HEK293 (cell line): ENCODE data around the gene DGCR6L.

Experiments
- MYNN ChIP-seq: fragments of 450-650 bp; formaldehyde crosslinking; IDR thresholded peaks from 2 replicates; pipeline ENCODE4 v1.5.1; 2016; ENCODE audit warnings: missing biosample characterization, missing genetic modification characterization, borderline replicate concordance
- WT1 ChIP-seq: fragments of 450-650 bp; formaldehyde crosslinking; IDR thresholded peaks from 2 replicates; pipeline ENCODE4 v1.5.1; 2016; ENCODE audit warnings: missing biosample characterization, missing genetic modification characterization
- ZBTB8A ChIP-seq: fragments of 450-650 bp; formaldehyde crosslinking; IDR thresholded peaks from 2 replicates; pipeline ENCODE4 v1.5.1; 2016; ENCODE audit warnings: missing biosample characterization, missing genetic modification characterization
- ZFHX2 ChIP-seq: fragments of 450-650 bp; formaldehyde crosslinking; conservative IDR thresholded peaks from 2 replicates; pipeline ENCODE4 v1.5.1; 2016; ENCODE audit warnings: missing biosample characterization, missing genetic modification characterization
- ZNF140 ChIP-seq: fragments of 450-650 bp; formaldehyde crosslinking; IDR thresholded peaks from 2 replicates; pipeline ENCODE4 v1.5.1; 2016; ENCODE audit warnings: missing biosample characterization, missing genetic modification characterization
- ZNF175 ChIP-seq: fragments of 450-650 bp; formaldehyde crosslinking; IDR thresholded peaks from 2 replicates; pipeline ENCODE4 v1.5.1; 2016; ENCODE audit warnings: missing biosample characterization, missing genetic modification characterization
- ZNF23 ChIP-seq: fragments of 450-650 bp; formaldehyde crosslinking; IDR thresholded peaks from 2 replicates; pipeline ENCODE4 v1.5.1; 2016; ENCODE audit warnings: missing biosample characterization, missing genetic modification characterization, borderline replicate concordance
- ZNF266 ChIP-seq: fragments of 450-650 bp; formaldehyde crosslinking; IDR thresholded peaks from 2 replicates; pipeline ENCODE4 v1.5.1; 2016; ENCODE audit warnings: missing biosample characterization, missing genetic modification characterization, low read depth
- ZNF510 ChIP-seq: fragments of 450-650 bp; formaldehyde crosslinking; IDR thresholded peaks from 2 replicates; pipeline ENCODE4 v1.5.1; 2018; ENCODE audit warnings: mild to moderate bottlenecking, missing genetic modification characterization, missing biosample characterization; ENCODE audit not compliant: insufficient replicate concordance
- ZNF555 ChIP-seq: fragments of 450-650 bp; formaldehyde crosslinking; conservative IDR thresholded peaks from 2 replicates; pipeline ENCODE4 v1.5.1; 2017; ENCODE audit warnings: missing biosample characterization, mild to moderate bottlenecking, missing genetic modification characterization, inconsistent platforms
- TF ChIP-seq, protein P1 (sequence below): IDR thresholded peaks from 2 replicates; pipeline ENCODE4 v1.6.1; 2011; ENCODE audit warnings: mild to moderate bottlenecking, low read depth, low read length, borderline replicate concordance
- TF ChIP-seq, protein P2 (sequence below): fragments of 450-650 bp; formaldehyde crosslinking; IDR thresholded peaks from 2 replicates; pipeline ENCODE4 v1.5.1; 2016; ENCODE audit warnings: missing biosample characterization, missing genetic modification characterization
- TF ChIP-seq, protein P3 (sequence below): fragments of 450-650 bp; formaldehyde crosslinking; IDR thresholded peaks from 2 replicates; pipeline ENCODE4 v1.5.1; 2016; ENCODE audit warnings: missing biosample characterization, missing genetic modification characterization
- TF ChIP-seq, protein P4 (sequence below): fragments of 450-650 bp; formaldehyde crosslinking; IDR thresholded peaks from 2 replicates; pipeline ENCODE4 v1.5.1; 2016; ENCODE audit warnings: missing biosample characterization, missing genetic modification characterization

DNA sequence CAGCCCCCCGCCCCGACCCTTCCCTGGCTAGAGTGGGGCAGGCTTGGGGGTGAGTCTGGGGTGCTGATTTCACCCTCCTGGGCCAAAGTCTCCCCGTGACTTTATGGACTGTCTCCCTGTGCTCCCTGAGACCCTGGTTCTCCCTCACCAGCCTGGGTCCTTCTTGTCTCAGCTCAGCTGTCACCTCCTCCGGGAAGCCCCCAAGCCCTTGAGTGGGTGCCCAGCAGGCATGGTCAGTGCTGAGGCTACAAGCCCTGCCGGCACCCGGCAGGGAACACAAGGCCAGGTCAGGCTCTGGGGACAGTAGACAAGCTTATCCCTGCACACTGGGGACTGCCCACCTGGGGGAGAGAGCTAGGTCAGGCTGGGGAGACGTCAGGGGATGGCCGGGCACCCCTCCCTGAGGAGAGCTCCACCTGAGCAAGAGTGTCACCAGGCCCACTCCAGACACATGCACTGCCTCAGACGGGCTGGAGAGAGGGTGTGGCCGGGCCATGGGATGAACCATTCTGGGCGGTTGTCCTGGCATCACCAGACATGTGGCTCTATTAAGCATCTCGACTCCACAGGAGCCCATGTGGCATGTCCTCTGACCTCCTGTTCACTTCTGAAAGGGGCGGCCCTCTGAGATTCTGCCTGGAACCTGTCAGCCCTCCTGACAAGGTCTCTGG lies 29.1 kb downstream of the DGCR6L start:
- no peak for TF ChIP-seq MYNN (tag by site-specific recombination)
- TF ChIP-seq ZNF266 (tag by site-specific recombination), result no peak
- TF ChIP-seq, protein P1, sequence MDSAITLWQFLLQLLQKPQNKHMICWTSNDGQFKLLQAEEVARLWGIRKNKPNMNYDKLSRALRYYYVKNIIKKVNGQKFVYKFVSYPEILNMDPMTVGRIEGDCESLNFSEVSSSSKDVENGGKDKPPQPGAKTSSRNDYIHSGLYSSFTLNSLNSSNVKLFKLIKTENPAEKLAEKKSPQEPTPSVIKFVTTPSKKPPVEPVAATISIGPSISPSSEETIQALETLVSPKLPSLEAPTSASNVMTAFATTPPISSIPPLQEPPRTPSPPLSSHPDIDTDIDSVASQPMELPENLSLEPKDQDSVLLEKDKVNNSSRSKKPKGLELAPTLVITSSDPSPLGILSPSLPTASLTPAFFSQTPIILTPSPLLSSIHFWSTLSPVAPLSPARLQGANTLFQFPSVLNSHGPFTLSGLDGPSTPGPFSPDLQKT, result no peak
- no peak for TF ChIP-seq ZBTB8A (tag by site-specific recombination)
- TF ChIP-seq ZFHX2, result no peak
- no peak for TF ChIP-seq WT1 (tag by site-specific recombination)
- TF ChIP-seq, protein P2, sequence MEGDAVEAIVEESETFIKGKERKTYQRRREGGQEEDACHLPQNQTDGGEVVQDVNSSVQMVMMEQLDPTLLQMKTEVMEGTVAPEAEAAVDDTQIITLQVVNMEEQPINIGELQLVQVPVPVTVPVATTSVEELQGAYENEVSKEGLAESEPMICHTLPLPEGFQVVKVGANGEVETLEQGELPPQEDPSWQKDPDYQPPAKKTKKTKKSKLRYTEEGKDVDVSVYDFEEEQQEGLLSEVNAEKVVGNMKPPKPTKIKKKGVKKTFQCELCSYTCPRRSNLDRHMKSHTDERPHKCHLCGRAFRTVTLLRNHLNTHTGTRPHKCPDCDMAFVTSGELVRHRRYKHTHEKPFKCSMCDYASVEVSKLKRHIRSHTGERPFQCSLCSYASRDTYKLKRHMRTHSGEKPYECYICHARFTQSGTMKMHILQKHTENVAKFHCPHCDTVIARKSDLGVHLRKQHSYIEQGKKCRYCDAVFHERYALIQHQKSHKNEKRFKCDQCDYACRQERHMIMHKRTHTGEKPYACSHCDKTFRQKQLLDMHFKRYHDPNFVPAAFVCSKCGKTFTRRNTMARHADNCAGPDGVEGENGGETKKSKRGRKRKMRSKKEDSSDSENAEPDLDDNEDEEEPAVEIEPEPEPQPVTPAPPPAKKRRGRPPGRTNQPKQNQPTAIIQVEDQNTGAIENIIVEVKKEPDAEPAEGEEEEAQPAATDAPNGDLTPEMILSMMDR, result no peak
- TF ChIP-seq ZNF23 (tag by site-specific recombination), result no peak
- TF ChIP-seq, protein P3, sequence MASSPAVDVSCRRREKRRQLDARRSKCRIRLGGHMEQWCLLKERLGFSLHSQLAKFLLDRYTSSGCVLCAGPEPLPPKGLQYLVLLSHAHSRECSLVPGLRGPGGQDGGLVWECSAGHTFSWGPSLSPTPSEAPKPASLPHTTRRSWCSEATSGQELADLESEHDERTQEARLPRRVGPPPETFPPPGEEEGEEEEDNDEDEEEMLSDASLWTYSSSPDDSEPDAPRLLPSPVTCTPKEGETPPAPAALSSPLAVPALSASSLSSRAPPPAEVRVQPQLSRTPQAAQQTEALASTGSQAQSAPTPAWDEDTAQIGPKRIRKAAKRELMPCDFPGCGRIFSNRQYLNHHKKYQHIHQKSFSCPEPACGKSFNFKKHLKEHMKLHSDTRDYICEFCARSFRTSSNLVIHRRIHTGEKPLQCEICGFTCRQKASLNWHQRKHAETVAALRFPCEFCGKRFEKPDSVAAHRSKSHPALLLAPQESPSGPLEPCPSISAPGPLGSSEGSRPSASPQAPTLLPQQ, result no peak
- TF ChIP-seq, protein P4, sequence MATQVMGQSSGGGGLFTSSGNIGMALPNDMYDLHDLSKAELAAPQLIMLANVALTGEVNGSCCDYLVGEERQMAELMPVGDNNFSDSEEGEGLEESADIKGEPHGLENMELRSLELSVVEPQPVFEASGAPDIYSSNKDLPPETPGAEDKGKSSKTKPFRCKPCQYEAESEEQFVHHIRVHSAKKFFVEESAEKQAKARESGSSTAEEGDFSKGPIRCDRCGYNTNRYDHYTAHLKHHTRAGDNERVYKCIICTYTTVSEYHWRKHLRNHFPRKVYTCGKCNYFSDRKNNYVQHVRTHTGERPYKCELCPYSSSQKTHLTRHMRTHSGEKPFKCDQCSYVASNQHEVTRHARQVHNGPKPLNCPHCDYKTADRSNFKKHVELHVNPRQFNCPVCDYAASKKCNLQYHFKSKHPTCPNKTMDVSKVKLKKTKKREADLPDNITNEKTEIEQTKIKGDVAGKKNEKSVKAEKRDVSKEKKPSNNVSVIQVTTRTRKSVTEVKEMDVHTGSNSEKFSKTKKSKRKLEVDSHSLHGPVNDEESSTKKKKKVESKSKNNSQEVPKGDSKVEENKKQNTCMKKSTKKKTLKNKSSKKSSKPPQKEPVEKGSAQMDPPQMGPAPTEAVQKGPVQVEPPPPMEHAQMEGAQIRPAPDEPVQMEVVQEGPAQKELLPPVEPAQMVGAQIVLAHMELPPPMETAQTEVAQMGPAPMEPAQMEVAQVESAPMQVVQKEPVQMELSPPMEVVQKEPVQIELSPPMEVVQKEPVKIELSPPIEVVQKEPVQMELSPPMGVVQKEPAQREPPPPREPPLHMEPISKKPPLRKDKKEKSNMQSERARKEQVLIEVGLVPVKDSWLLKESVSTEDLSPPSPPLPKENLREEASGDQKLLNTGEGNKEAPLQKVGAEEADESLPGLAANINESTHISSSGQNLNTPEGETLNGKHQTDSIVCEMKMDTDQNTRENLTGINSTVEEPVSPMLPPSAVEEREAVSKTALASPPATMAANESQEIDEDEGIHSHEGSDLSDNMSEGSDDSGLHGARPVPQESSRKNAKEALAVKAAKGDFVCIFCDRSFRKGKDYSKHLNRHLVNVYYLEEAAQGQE (tag by site-specific recombination), result no peak
- TF ChIP-seq ZNF175, result no peak
- TF ChIP-seq ZNF555 (tag by site-specific recombination), result no peak
- no peak for TF ChIP-seq ZNF140 (tag by site-specific recombination)
- no peak for TF ChIP-seq ZNF510
